NB4 (cell line): Measurements from ENCODE around the gene GP2.

Experiments
- POLR2A ChIP-seq: IDR thresholded peaks from 2 replicates; pipeline ENCODE4 v1.6.1; 2011; ENCODE audit warnings: mild to moderate bottlenecking; ENCODE audit not compliant: insufficient read length; ENCODE audit errors: extremely low read depth
- TF ChIP-seq, protein P1 (sequence below): IDR thresholded peaks from one replicate; pipeline ENCODE4 v1.5.1; 2012; ENCODE audit warnings: low read depth, low read length

DNA sequence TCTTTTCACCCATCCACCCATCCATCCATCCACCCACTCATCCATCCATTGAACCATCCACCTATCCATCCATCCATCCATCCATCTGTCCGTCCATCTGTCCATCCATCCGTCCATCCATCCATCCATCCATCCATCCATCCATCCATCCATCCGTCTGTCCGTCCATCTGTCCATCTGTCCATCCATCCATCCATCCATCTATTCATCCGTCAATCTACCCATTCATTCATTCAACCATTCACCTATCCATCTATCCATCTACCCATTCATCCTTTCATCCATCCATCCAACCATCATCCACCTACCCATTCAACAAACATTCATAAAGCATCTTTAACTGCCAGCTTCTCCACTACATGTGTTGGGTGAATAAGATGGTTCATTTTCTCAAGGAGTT is 28.9 kb downstream of the GP2 start:
- no peak for TF ChIP-seq POLR2A
- TF ChIP-seq, protein P1, sequence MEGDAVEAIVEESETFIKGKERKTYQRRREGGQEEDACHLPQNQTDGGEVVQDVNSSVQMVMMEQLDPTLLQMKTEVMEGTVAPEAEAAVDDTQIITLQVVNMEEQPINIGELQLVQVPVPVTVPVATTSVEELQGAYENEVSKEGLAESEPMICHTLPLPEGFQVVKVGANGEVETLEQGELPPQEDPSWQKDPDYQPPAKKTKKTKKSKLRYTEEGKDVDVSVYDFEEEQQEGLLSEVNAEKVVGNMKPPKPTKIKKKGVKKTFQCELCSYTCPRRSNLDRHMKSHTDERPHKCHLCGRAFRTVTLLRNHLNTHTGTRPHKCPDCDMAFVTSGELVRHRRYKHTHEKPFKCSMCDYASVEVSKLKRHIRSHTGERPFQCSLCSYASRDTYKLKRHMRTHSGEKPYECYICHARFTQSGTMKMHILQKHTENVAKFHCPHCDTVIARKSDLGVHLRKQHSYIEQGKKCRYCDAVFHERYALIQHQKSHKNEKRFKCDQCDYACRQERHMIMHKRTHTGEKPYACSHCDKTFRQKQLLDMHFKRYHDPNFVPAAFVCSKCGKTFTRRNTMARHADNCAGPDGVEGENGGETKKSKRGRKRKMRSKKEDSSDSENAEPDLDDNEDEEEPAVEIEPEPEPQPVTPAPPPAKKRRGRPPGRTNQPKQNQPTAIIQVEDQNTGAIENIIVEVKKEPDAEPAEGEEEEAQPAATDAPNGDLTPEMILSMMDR = no peak
